Measurements from ENCODE around the gene OR2H1.

Gene OR2H1

GRCh38 chr6:29510202-29510601, 53.2 kb downstream of the OR2H1 start:
- no peak for DNase-seq (ENCODE audit: low read depth in 2 of 2)

GRCh38 chr6:29510746-29511300, 53.9 kb downstream of the OR2H1 start:
- no peak for DNase-seq (ENCODE audit: low read depth in 2 of 2)

All from fibroblast of skin of left biceps (primary cell).